Suprapubic skin (tissue), 4 donors: ENCODE measurements around the gene GATA1.

Experiments
- CTCF ChIP-seq, 2 donors: fragments of 200-600 bp in 1 of 2; fragments of 450-650 bp in 1 of 2; sonication (generic) in 1 of 2; IDR thresholded peaks; one replicate each; pipeline ENCODE4 v1.5.1; 2016 to 2019; ENCODE audit warnings: antibody characterized with exemption in 2 of 2, mild to moderate bottlenecking in 1 of 2, moderate library complexity in 1 of 2
- EP300 ChIP-seq: sonication (generic); formaldehyde crosslinking; IDR thresholded peaks from one replicate; pipeline ENCODE4 v1.6.1; 2017; ENCODE audit warnings: antibody characterized with exemption
- POLR2A ChIP-seq, 2 donors: fragments of 450-650 bp; IDR thresholded peaks; one replicate each; pipeline ENCODE4 v1.6.1; 2017; ENCODE audit warnings: antibody characterized with exemption in 2 of 2, mild to moderate bottlenecking in 2 of 2, moderate library complexity in 2 of 2
- POLR2AphosphoS5 ChIP-seq, 3 donors: sonication (generic); formaldehyde crosslinking; IDR thresholded peaks; one replicate each; pipeline ENCODE4 v1.6.1; 2017; ENCODE audit warnings: antibody characterized with exemption in 3 of 3

- TF ChIP-seq CTCF (IDR thresholded peaks at IDR 0.05): no peak
- TF ChIP-seq POLR2A (IDR thresholded peaks at IDR 0.05): no peak
- no peak for TF ChIP-seq POLR2AphosphoS5 (IDR thresholded peaks at IDR 0.05)
- no peak for TF ChIP-seq EP300
Observed at GRCh38 chrX:48831136-48831908, 44.9 kb downstream of the GATA1 start.
